ENCODE measurements around the gene MAPK14. TPM values are rescaled to one million over a fixed set of nuclear protein-coding genes. Genes with fewer than 3 reads are reported as not detected.
A peak's percentile ranks its signal among the peaks of the same experiment; 100 is the strongest.

Gene MAPK14
- polyA plus RNA-seq, 2 of the 4 experiments (the other 2 are of a cell fraction) = 19.4 to 36.7 TPM

DNA sequence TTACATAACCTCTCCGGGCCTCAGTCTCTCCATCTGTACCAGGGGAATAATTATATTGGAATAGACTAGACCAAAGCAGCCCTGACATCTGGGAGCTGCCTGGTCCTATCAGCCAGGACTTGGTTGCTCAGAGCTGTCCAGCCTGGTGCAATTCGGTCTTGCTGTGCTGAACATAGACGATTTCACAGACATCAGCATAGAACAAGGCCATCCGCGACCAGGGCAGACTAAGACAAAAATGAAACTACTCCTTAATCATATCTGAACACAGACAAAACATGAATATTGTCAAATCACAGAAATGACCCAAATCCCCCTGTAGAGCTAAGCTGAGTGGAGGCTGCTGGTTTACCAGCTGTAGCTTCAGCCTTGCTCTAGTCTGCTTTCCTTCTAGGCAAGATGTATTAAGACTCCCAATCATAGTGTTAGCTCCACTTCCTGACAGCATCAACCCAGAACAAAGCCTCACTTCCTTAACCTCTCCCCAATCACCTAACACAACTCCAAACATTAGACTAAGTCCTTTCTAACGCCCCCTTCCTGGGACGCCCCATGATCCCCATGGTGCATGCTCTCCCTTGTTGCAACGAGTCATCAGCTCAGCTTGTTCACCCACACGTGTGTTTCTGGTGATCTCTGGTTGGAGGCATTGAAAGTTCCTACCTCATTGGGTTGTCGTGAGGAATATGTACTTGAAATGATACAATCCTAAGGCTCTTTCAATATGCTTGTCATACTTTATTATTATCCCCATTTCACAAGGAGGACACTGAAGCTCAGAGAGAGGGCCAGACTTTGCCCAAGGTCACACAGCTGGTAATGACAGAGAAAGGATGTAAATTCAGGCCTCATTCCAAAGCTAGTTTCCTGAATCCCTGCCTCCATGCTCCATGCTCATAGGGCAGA is 99.2 kb downstream of the MAPK14 start:
- Histone ChIP-seq H3K4me1 (peaks cover 17% of the 10 kb centered on the region), H3K9me3 (no peaks in the 10 kb centered on the region), H3K4me3 (no peak overlapping the region), H3K27ac (peak overlapping the region; percentile 28 to 82; a peak in 4 of 6 replicates), H3K4me2 (peak overlapping the region; percentile 10; the same call in 2 of the 3 replicates)
- ChIA-PET POLR2A (interaction anchor here (1.8 kb wide), 1 partner anchor 70 kb away, joined by 5 read pairs; the partner anchor contains the start of gene BRPF3), CTCF (interaction anchor here (0.9 to 2.2 kb wide), 4 partner anchors 32 to 234 kb away, joined by 3 to 9 read pairs (median 4); no protein-coding TSS in a partner anchor)
- DNase-seq (ENCODE audit: low read depth in 1 of 2, low spot score in 1 of 2) = peak in 1 of 2 experiments; percentile 11
- ATAC-seq = no peak
- 84% methylated on average over 9 of the region's 10 CpGs for WGBS (ENCODE audit: missing lambda C conversion rate)
- TF ChIP-seq POLR2A (IDR thresholded peaks at IDR 0.05; ENCODE audit: low read length) (no peak), CBX8 (IDR thresholded peaks at IDR 0.05) (no peak), PHF8 (IDR thresholded peaks at IDR 0.05; ENCODE audit: borderline replicate concordance, low read depth) (no peak), RARB (CRISPR knock-in tag; IDR thresholded peaks at IDR 0.05) (no peak), MAX (IDR thresholded peaks at IDR 0.05) (no peak), HOXA7 (CRISPR knock-in tag; IDR thresholded peaks at IDR 0.05) (no peak), TP53 (CRISPR knock-in tag; IDR thresholded peaks at IDR 0.05) (no peak), FOSB (CRISPR knock-in tag; IDR thresholded peaks at IDR 0.05) (no peak), CBX2 (IDR thresholded peaks at IDR 0.05; ENCODE audit: borderline replicate concordance, low read depth) (no peak), ZSCAN20 (CRISPR knock-in tag; IDR thresholded peaks at IDR 0.05) (no peak), HDAC2 (IDR thresholded peaks at IDR 0.05) (no peak), FOXS1 (CRISPR knock-in tag; IDR thresholded peaks at IDR 0.05) (no peak), JUN (IDR thresholded peaks at IDR 0.05) (no peak), ZNF302 (CRISPR knock-in tag; IDR thresholded peaks at IDR 0.05) (no peak), ESRRA (IDR thresholded peaks at IDR 0.05; ENCODE audit: borderline replicate concordance, low read length) (no peak)
- TF ChIP-seq, protein P1, sequence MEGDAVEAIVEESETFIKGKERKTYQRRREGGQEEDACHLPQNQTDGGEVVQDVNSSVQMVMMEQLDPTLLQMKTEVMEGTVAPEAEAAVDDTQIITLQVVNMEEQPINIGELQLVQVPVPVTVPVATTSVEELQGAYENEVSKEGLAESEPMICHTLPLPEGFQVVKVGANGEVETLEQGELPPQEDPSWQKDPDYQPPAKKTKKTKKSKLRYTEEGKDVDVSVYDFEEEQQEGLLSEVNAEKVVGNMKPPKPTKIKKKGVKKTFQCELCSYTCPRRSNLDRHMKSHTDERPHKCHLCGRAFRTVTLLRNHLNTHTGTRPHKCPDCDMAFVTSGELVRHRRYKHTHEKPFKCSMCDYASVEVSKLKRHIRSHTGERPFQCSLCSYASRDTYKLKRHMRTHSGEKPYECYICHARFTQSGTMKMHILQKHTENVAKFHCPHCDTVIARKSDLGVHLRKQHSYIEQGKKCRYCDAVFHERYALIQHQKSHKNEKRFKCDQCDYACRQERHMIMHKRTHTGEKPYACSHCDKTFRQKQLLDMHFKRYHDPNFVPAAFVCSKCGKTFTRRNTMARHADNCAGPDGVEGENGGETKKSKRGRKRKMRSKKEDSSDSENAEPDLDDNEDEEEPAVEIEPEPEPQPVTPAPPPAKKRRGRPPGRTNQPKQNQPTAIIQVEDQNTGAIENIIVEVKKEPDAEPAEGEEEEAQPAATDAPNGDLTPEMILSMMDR (IDR thresholded peaks at IDR 0.05) = no peak
- TF ChIP-seq, protein P2, sequence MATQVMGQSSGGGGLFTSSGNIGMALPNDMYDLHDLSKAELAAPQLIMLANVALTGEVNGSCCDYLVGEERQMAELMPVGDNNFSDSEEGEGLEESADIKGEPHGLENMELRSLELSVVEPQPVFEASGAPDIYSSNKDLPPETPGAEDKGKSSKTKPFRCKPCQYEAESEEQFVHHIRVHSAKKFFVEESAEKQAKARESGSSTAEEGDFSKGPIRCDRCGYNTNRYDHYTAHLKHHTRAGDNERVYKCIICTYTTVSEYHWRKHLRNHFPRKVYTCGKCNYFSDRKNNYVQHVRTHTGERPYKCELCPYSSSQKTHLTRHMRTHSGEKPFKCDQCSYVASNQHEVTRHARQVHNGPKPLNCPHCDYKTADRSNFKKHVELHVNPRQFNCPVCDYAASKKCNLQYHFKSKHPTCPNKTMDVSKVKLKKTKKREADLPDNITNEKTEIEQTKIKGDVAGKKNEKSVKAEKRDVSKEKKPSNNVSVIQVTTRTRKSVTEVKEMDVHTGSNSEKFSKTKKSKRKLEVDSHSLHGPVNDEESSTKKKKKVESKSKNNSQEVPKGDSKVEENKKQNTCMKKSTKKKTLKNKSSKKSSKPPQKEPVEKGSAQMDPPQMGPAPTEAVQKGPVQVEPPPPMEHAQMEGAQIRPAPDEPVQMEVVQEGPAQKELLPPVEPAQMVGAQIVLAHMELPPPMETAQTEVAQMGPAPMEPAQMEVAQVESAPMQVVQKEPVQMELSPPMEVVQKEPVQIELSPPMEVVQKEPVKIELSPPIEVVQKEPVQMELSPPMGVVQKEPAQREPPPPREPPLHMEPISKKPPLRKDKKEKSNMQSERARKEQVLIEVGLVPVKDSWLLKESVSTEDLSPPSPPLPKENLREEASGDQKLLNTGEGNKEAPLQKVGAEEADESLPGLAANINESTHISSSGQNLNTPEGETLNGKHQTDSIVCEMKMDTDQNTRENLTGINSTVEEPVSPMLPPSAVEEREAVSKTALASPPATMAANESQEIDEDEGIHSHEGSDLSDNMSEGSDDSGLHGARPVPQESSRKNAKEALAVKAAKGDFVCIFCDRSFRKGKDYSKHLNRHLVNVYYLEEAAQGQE (IDR thresholded peaks at IDR 0.05) = no peak
- no peak for FAIRE-seq

DNA sequence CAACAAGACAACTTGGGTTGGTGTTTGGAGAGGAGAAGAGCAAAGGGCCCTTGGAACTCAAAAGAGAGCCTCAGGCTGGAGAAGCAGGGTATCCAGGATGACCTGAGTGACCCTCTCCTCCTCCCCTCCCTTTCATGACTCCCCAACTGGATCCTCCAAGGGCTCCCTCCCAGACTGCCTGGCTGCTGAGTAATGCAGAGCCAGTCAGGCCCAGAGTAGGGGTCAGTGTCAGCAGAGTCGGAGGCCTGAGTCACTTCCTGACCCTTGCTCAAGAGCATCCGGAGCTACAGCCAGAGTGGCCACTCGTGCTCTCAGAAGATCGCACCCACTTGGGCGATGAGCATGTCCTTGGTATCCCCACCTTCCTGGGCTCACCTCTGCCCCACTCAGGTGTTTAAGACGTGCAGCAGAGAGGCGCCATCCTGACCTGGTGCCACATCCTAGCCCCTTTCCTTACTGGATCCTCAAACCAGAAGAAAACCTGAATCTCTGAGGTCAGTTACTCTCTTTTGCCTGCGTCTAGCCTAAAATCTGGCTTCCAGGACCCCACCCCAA is 99.9 kb downstream of the MAPK14 start:
- H3K4me2 ChIP-seq = peak overlapping the region; percentile 10
- no peaks in the 10 kb centered on the region for H3K9me3 ChIP-seq
- ChIA-PET CTCF (interaction anchor here (0.9 to 2.2 kb wide), 4 partner anchors 33 to 233 kb away, joined by 3 to 9 read pairs (median 4); no protein-coding TSS in a partner anchor), POLR2A (interaction anchor here (1.8 kb wide), 1 partner anchor 69 kb away, joined by 5 read pairs; the partner anchor contains the start of gene BRPF3)
- FAIRE-seq = no peak
- DNase-seq (ENCODE audit: low read depth in 1 of 2, low spot score in 1 of 2) = peak; percentile 40 to 62
- H3K4me3 ChIP-seq = no peak overlapping the region
- peaks cover 19% of the 10 kb centered on the region for H3K4me1 ChIP-seq
- peak overlapping the region; percentile 27 to 82; a peak in 4 of 6 replicates for H3K27ac ChIP-seq
- TF ChIP-seq CBX2 (IDR thresholded peaks at IDR 0.05; ENCODE audit: borderline replicate concordance, low read depth) (no peak), CEBPB (IDR thresholded peaks at IDR 0.05) (0 out of 4 replicates have a peak, but pooled peaks of 1 of the 2 experiments have one; percentile 20), FOSB (CRISPR knock-in tag; IDR thresholded peaks at IDR 0.05) (no peak), NR3C1 (IDR thresholded peaks at IDR 0.05) (no peak), HOXA7 (CRISPR knock-in tag; IDR thresholded peaks at IDR 0.05) (no peak), MAZ (IDR thresholded peaks at IDR 0.05; ENCODE audit: borderline replicate concordance, low read depth, low read length) (no peak), FOSL2 (IDR thresholded peaks at IDR 0.05) (no peak), FOSL2 (CRISPR knock-in tag; IDR thresholded peaks at IDR 0.05) (peak; percentile 51; the same call in 1 of the 2 replicates), RCOR1 (IDR thresholded peaks at IDR 0.05; ENCODE audit: low read depth, low read length) (no peak), MAFK (IDR thresholded peaks at IDR 0.05; ENCODE audit: partially characterized antibody) (no peak), RARB (CRISPR knock-in tag; IDR thresholded peaks at IDR 0.05) (no peak), NPAS2 (CRISPR knock-in tag; IDR thresholded peaks at IDR 0.05; ENCODE audit: borderline replicate concordance) (no peak)
- TF ChIP-seq, protein P3, sequence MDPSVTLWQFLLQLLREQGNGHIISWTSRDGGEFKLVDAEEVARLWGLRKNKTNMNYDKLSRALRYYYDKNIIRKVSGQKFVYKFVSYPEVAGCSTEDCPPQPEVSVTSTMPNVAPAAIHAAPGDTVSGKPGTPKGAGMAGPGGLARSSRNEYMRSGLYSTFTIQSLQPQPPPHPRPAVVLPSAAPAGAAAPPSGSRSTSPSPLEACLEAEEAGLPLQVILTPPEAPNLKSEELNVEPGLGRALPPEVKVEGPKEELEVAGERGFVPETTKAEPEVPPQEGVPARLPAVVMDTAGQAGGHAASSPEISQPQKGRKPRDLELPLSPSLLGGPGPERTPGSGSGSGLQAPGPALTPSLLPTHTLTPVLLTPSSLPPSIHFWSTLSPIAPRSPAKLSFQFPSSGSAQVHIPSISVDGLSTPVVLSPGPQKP (IDR thresholded peaks at IDR 0.05; ENCODE audit: low read depth, low read length) = no peak
- WGBS (ENCODE audit: missing lambda C conversion rate) = 52% methylated on average over 8 of the region's 8 CpGs
- ATAC-seq = peak; percentile 64 to 81
